ENCODE results near the gene UTY.
"Not testable (repeated sequence)": the region's sequence is repeated elsewhere in the genome, so short reads cannot be mapped to it uniquely, and the experiment has no call there.

UTY gene

DNA sequence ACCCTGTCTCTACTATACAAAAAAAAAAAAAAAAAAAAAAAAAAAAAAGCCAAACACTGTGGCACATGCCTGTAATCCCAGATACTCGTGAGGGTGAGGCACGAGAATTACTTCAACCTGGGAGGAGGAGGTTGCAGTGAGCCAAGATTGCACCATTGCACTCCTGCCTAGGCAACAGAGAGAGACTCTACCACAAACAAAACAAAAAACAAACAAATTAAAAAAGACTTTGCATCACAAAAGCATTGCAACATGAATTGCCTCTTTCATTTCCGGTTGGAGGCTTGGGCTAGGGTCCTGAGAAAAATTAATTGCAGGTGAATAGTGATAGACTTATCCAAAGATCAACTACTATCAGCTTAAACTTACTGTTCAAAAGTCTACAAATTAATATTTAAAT, 180.4 kb downstream of the UTY start:
- DNase-seq (ENCODE audit: low read depth in 3 of 3) = no peak

DNA sequence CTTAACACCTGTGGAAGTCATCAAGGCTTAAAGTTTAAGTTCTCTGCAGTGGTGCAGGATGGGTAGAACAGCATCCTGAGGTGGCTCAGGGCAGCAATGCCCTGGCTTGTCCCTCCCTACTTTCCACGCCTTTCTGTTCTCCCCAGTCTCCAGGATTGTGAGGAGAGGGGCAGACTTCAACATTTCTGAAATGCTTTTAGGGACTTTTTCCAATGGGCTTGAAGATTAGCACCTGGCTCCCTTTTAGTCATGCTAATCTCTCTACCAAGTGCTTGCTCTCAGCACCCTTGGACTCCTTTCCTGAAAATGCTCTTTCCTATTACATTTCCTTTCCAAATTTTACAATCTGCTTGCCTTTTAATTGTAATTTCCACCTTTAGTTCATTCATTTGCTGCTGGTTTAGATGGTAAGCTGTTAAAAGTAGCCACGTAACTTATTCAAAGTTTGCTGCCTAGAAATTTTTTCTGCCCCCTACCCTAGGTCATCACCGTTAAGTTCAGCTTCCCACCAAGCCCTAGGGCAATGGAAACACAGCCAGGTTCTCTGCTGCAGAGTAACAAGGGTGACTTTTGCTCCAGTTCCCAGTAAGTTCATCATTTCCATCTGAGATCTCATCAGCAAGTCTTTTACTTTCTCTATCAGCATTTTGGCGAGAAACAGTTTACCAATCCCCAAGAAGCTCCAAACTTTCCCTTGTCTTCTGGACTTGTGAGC, 183.5 kb downstream of the UTY start:
- DNase-seq (ENCODE audit: low read depth in 3 of 3) = no peak

DNA sequence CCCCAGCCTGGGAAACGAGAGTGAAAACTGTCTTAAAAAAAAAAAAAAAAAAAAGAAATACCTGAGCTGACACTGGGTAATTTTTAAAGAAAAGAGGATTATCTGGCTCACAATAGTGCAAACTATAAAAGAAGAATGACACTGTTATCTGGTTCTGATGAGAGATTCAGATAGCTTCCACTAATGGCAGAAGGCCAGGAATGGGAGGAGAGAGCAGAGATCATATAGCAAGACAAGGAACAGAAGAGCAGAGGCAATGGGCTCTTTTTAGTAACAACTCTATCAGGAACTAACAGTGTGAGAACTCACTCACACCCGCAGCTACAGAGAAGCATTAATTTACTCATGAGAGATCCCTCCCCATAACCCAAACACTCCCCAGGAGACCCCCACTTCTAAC, 184.8 kb downstream of the UTY start:
- no peak for DNase-seq (ENCODE audit: low read depth in 3 of 3)

DNA sequence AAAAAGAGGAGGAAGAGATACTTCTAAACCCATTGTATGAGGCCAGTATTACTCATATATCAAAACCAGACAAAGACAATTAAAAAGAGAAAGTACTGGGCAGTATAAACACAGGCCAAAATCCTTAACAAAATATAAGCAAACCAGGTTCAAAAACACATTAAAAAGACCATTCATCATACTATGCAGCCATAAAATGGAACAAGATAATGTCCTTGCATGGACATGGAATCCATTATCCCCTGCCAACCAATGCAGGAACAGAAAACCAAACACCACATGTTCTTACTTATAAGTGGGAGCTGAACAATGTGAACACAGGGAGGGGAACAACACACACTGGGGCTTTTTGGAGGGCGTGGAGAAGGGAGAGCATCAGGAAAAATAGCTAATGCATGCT, 188.6 kb downstream of the UTY start:
- DNase-seq (ENCODE audit: low read depth in 3 of 3) = no peak

DNA sequence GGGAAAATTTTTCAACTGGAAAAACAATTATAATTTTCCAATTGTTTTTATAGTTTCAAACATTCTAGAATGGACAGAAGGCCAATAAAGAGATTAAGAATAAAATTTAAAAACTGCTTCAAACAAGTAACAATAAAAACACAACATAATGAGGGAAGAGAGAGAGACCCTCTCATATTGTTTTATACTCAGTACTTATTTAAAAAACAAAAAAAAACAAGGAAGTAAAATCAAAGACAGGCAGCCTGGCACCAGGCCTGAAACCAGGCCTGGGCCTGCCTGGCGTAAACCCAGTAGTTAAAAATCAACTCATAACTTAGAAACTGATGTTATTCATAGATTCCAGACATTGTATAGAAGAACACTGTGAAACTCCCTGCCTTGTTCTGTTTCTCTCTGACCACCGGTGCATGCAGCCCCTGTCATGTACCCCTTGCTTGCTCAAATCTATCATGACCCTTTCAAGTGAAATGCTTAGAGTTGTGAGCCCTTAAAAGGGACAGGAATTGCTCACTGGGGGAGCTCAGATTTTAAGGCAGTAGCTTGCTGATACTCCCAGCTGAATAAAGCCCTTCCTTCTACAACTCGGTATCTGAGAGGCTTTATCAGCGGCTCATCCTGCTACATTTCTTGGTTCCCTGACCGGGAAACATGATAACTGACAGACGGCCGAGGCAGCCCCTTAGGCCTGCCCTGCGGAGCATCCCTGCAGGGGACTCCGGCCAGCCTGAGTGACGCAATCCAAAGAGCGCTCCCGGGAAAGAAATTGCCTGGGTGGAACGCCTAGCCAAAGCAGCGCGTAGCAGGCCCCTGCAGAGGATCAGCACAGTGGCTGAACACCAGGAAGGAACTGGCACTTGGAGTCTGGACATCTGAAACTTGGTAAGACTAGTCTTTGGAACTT, 197.4 kb downstream of the UTY start:
- not testable (repeated sequence) for DNase-seq (ENCODE audit: low read depth in 3 of 3)

DNA sequence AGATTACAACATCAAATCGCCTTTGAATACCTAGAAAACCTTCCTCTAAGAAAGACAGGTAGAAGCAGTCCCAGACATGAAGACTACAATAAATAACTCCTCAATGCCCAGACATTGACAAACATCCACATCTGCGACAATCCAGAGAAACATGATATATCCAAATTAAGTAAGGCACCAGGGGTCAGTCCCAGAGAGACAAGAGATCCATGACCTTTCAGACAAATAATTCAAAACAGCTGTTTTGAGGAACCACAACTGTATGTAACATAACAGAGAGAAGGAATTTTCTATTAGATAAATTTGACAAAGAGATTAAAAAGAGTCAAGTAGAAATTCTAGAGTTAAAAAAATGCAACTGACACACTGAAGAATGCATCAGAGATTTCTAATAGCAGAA, 200.3 kb downstream of the UTY start:
- DNase-seq (ENCODE audit: low read depth in 3 of 3) = no peak

DNA sequence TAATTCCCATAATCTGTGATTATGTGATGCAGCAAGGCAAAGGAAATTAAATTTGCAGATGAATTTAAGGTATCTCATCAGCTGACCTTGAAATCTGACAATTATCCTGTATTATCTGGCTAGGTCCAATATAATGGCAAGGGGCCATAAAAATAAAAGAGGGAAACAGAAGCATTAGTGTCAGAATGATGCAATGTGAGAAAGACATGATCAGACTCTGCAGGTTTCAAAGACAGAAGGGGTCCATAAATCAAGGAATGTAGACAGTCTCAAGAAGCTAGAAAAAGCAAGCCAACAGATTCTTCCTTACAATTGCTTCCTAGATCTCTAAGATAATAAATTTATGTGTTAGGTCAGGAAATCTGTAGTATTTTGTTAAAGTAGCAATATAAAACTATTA, 208.1 kb downstream of the UTY start:
- no peak for DNase-seq (ENCODE audit: low read depth in 3 of 3)

DNA sequence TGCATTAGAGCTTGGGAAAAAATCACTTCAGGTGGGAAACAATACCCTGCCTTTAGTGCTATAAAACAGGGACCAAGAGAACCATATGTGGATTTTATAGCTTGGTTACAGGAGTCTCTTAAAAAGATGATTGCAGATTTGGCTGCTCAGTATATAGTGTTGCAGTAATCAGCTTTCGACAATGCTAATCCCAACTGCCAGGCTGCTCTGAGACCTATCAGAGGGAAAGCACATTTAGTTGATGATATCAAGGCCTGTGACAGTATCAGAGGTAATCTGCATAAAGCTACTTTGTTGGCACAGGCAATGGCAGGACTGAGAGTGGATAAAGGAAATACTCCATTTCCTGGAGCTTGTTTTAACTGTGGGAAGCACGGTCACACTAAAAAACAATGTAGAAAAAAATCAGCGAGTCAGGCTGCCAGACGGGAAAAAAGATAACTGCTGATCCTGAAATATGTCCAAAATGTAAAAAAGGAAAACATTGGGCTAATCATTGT, 225.8 kb downstream of the UTY start:
- not testable (repeated sequence) for DNase-seq (ENCODE audit: low read depth in 3 of 3)

DNA sequence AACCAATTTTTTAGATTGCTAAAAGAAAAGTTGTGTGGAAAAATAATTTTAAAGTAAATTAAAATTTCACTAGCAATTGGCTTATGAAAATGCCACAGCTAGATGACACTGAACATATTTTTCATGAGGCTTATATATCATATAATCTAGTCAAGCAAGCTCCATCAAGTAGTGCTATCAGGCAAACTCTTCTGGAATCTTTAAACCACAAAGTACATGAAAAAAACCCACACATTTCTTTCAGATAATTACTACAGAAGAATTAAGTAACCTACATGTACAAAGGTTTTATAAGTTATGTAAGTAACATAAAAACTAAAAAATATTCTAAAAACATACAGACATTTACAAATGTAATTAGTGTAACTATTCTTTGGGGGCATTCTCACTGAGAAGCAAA, 229.4 kb downstream of the UTY start:
- no peak for DNase-seq (ENCODE audit: low read depth in 3 of 3)

DNA sequence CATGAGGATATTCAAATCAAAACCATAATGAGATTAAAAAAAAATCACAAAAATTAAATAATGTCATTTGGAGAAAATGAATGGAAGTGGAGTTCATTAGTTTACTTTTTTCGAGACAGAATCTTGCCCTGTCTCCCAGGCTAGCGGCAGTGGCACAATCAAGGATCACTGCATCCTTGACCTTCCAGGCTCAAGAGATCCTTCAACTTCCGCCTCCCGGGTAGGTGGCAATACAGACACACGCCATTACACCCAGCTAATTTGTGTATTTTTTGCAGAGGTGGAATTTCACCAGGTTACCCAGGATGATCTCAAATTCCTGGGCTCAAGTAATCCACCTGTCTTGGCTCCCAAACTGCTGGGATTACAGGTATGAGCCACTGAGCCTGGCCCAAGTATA, 236.1 kb downstream of the UTY start:
- no peak for DNase-seq (ENCODE audit: low read depth in 3 of 3)

DNA sequence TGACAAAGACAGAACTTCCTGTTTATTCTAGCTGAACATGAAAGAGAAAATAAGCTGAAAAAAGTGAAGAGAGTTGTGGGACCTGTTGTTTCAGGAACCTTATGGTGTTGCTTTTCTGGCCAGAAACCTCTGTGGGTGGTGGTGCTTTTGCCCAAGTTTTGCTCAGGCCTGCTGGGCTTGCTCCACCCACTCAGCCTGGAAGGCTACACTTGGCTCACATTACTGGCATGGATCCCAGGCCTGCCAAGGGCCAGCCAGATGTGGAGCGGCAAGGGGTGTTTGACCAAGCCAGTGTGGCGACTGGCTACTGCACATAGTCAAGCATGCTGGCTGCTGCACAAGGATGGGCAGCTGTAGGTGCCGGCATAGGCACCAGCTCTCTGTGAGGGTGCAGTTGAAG, 245.9 kb downstream of the UTY start:
- DNase-seq (ENCODE audit: low read depth in 3 of 3) = no peak

DNA sequence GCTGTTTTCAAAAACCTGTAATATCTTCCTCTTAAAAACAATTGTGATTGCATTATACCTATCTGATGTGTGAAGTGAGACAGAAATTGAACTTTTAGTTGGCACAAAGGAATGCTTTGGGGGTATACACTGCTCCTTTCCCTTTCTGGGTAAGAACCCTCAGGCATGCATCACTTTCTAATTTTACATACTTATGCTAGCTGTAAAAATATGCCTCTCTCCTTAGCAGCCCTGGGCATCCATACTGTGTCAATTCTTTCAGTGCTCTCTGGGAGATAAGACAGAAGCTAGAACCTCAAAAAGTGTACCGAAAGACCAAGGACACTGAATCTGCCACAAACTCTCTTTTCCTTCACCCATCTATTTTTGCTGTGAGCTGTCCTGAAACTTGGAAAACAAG, 246.7 kb downstream of the UTY start:
- no peak for DNase-seq (ENCODE audit: low read depth in 3 of 3)

DNA sequence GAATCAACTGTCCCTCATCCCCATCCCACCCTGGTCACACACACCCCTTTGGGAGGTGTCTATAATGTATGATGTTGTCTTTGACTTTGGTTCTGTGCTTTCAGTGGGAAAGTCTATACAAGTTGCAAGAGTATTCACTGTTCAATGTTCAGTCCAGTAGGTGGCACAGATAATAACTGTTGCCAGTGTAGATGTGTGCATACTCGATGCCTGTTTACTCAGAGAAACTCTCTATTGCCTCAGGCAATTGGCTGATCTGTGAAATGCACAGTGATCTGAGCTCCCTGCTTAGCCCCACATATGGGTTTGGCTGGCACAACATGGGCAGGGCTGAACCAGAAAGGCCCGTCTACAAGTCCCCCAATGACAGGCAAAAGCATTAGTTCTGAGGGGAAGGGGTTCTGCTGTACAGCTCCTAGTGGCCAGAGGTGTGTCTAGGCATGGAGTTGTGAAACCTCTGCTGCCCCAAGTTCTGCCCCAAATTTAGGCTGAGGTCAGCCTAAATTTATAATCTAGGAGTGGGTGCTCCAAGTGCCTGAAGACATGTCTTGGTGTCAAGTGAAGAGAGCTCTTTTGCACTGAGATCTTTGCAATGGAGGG, 252.4 kb downstream of the UTY start:
- DNase-seq (ENCODE audit: low read depth in 3 of 3) = no peak

DNA sequence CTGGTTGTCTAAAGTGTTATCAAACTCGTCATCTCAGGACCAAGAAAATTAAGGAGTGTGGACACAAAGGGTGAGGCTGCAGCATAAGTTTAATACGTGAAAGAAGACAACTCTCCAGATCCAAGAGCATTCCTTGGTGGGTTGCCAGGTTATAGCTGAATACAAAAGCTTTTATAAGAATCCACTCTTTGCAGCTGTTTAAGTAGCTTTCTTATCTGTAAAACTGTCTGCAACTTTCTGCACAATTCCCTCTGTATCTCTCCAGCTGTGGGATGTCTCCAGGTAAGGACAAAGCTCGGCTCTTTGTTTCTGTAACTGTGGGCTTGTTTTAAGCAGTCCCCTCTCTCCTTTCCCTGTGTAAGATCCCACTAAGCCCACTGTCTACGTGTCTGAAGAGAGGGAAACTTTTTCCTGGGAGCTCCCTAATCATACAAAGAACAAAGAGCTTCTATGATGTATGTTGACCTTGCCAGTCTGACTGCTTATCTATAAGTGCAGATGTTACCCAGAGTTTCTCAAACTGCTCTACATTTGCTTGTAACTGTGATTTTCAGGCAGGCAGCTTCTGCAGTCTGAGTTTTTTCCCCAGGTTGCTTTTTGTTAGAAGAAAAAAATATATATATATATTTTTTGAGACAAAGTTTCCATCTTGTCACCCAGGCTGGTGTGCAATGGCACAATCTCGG, 268.7 kb downstream of the UTY start:
- DNase-seq (ENCODE audit: low read depth in 3 of 3) = no peak

DNA sequence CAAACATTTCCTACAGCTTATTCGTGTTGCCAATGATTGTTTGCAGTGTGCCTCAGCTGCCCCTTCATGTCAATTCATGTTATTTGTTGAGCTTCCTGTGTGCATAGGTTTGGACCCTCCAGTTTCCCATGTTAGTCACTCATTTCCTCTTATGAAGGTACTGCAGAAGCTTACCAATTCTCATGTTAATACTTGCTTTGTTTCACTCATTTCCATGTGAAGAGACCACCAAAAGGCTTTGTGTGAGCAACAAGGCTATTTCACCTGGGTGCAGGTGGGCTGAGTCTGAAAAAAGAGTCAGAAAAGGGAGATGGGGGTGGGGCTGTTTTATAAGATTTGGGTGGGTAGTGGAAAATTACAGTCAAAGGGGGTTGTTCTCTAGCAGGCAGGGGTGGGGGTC, 274.6 kb downstream of the UTY start:
- DNase-seq (ENCODE audit: low read depth in 3 of 3) = no peak

All from stimulated activated CD4-positive, alpha-beta T cell treated with anti-CD3 and anti-CD28 coated beads, TNF-alpha, amount 100 ng/mL, for 48 hours (primary cell).